HepG2 (cell line): ENCODE measurements around the gene SLC9C2. TPM values are rescaled to one million over a fixed set of nuclear protein-coding genes. Genes with fewer than 3 reads are reported as not detected.
A peak's percentile ranks its signal among the peaks of the same experiment; 100 is the strongest.

ENCODE experiments used
- FOXK1 ChIP-seq: sonication (generic); formaldehyde crosslinking; IDR thresholded peaks from 2 replicates; pipeline ENCODE4 v1.4.0; 2020; ENCODE audit warnings: low read depth, missing genetic modification reagents, borderline replicate concordance
- HBP1 ChIP-seq: IDR thresholded peaks from 2 replicates; pipeline ENCODE4 v1.6.1; 2016; ENCODE audit warnings: low read depth, control low read depth
- KMT2B ChIP-seq: IDR thresholded peaks from 2 replicates; pipeline ENCODE4 v1.6.1; 2016; ENCODE audit warnings: missing genetic modification reagents, missing compliant biosample characterization
- MAFF ChIP-seq: IDR thresholded peaks from 2 replicates; pipeline ENCODE4 v1.6.1; 2011; ENCODE audit warnings: low read depth, low read length, improper control_type of control experiment
- MAFK ChIP-seq, 2 experiments: IDR thresholded peaks in 1 of 2; conservative IDR thresholded peaks in 1 of 2; 2 replicates each; pipeline ENCODE4 v1.6.1; 2011; ENCODE audit warnings: improper control_type of control experiment in 2 of 2, low read length in 2 of 2
- MYPOP ChIP-seq: sonication (generic); formaldehyde crosslinking; IDR thresholded peaks from 2 replicates; pipeline ENCODE4 v1.8.1; 2023; ENCODE audit warnings: mild to moderate bottlenecking, moderate library complexity, missing genetic modification reagents
- TEAD3 ChIP-seq: optimal IDR thresholded peaks from 2 replicates; pipeline ENCODE3; 2016; ENCODE audit warnings: borderline replicate concordance
- TRIM24 ChIP-seq: sonication (generic); formaldehyde crosslinking; IDR thresholded peaks from 2 replicates; pipeline ENCODE4 v1.8.0; 2022; ENCODE audit warnings: mild to moderate bottlenecking, missing genetic modification reagents
- ZBTB7A ChIP-seq: sonication (generic); formaldehyde crosslinking; IDR thresholded peaks from 2 replicates; pipeline ENCODE4 v1.8.0; 2022; ENCODE audit warnings: mild to moderate bottlenecking, missing genetic modification reagents
- ZNF17 ChIP-seq: sonication (generic); formaldehyde crosslinking; IDR thresholded peaks from 2 replicates; pipeline ENCODE4 v1.5.0; 2020; ENCODE audit warnings: mild to moderate bottlenecking, missing genetic modification reagents
- ZNF30 ChIP-seq: sonication (generic); formaldehyde crosslinking; IDR thresholded peaks from 2 replicates; pipeline ENCODE4 v1.5.0; 2020; ENCODE audit warnings: mild to moderate bottlenecking, missing genetic modification reagents
- ZNF512 ChIP-seq: sonication (generic); formaldehyde crosslinking; IDR thresholded peaks from 2 replicates; pipeline ENCODE4 v1.4.0; 2020; ENCODE audit warnings: mild to moderate bottlenecking, missing genetic modification reagents
- ZNF589 ChIP-seq: sonication (generic); formaldehyde crosslinking; conservative IDR thresholded peaks from 2 replicates; pipeline ENCODE4 v1.8.0; 2022; ENCODE audit warnings: mild to moderate bottlenecking, moderate library complexity, missing genetic modification reagents
- ZNF605 ChIP-seq: sonication (generic); formaldehyde crosslinking; IDR thresholded peaks from 2 replicates; pipeline ENCODE4 v1.8.0; 2022; ENCODE audit warnings: mild to moderate bottlenecking, missing genetic modification reagents
- ZNF790 ChIP-seq: sonication (generic); formaldehyde crosslinking; IDR thresholded peaks from 2 replicates; pipeline ENCODE4 v1.8.0; 2022; ENCODE audit warnings: missing genetic modification reagents, mild to moderate bottlenecking, borderline replicate concordance
- ZNF879 ChIP-seq: sonication (generic); formaldehyde crosslinking; IDR thresholded peaks from 2 replicates; pipeline ENCODE4 v1.8.1; 2023; ENCODE audit warnings: missing genetic modification reagents
- polyA plus RNA-seq, 8 experiments: library from polyadenylated mRNA; depleted of rRNA in 3 of 8; stranded (reverse) in 7 of 8; unstranded in 1 of 8; fragments of >200 nt; fragmentation: Illumina TruSeq in 4 of 8; extraction: Trizol in 4 of 8; gene quantifications; 2 replicates each; pipeline versions ENCODE4 v1.2.1 to v1.2.3, GENCODE V29; 2011 to 2016; ENCODE audit warnings: low read depth in 4 of 8, missing spikeins in 1 of 8, mixed read lengths in 1 of 8; ENCODE audit not compliant: insufficient read depth in 1 of 8
- total RNA-seq, 5 experiments: library from RNA; depleted of rRNA; stranded (reverse); fragments of >200 nt; fragmentation: Illumina TruSeq; extraction: Trizol; gene quantifications; 2 replicates each; pipeline ENCODE4 v1.2.3, GENCODE V29; 2016; ENCODE audit warnings: low read depth in 1 of 5
- TF ChIP-seq, protein P1 (sequence below), 2 experiments: fragments of 450-650 bp in 1 of 2; sonication (generic) in 1 of 2; formaldehyde crosslinking in 1 of 2; IDR thresholded peaks; 2 replicates each; pipeline versions ENCODE4 v1.6.1 to v1.8.0; 2016 to 2022; ENCODE audit warnings: antibody characterized with exemption in 1 of 2, mild to moderate bottlenecking in 1 of 2, missing genetic modification reagents in 1 of 2

Gene SLC9C2
- total and polyA plus RNA-seq, 2 of the 13 experiments (the other 11 are each of a cell fraction or from before 2014, with no cell fraction given) = 0.03 TPM; not detected in 1

DNA sequence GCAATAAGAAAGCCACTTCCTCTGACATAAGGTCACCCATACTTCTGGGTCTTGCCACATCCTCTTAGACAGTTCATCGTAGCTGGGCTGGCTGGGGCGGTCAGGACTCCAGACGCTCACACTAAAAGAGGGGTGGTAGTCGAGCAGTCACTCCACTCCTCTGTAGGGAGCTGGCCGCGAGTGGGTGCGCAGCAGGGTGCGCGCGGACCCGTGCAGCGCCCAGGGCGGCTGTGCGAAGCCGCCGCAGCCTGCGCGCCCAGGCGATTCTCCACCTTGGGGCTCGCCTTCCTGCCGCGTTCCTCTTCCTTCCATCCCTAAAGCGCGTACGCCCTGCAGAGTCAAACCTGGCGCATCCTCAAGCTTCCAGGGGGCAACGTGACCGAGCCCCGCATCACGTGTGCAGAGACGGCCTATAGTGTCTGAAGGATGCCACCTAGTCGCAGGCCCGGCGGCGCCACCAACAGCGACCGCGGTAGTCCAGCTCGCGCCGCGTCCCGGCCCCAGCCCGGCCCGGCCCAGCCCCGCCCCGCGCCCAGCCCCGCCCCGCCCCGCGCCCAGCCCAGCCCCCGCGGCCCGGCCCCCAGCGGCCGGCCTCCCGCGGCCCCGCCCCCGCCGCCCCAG lies 126.1 kb downstream of the SLC9C2 start (continued):
- TF ChIP-seq, protein P1, sequence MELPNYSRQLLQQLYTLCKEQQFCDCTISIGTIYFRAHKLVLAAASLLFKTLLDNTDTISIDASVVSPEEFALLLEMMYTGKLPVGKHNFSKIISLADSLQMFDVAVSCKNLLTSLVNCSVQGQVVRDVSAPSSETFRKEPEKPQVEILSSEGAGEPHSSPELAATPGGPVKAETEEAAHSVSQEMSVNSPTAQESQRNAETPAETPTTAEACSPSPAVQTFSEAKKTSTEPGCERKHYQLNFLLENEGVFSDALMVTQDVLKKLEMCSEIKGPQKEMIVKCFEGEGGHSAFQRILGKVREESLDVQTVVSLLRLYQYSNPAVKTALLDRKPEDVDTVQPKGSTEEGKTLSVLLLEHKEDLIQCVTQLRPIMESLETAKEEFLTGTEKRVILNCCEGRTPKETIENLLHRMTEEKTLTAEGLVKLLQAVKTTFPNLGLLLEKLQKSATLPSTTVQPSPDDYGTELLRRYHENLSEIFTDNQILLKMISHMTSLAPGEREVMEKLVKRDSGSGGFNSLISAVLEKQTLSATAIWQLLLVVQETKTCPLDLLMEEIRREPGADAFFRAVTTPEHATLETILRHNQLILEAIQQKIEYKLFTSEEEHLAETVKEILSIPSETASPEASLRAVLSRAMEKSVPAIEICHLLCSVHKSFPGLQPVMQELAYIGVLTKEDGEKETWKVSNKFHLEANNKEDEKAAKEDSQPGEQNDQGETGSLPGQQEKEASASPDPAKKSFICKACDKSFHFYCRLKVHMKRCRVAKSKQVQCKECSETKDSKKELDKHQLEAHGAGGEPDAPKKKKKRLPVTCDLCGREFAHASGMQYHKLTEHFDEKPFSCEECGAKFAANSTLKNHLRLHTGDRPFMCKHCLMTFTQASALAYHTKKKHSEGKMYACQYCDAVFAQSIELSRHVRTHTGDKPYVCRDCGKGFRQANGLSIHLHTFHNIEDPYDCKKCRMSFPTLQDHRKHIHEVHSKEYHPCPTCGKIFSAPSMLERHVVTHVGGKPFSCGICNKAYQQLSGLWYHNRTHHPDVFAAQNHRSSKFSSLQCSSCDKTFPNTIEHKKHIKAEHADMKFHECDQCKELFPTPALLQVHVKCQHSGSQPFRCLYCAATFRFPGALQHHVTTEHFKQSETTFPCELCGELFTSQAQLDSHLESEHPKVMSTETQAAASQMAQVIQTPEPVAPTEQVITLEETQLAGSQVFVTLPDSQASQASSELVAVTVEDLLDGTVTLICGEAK (IDR thresholded peaks at IDR 0.05) = no peak
- TF ChIP-seq, protein P1 (CRISPR knock-in tag; IDR thresholded peaks at IDR 0.05) = no peak; the same call in 1 of the 2 replicates
- TF ChIP-seq FOXK1 (no peak), MAFF (no peak), TRIM24 (CRISPR knock-in tag) (no peak), ZNF17 (CRISPR knock-in tag) (no peak), MAFK (conservative IDR thresholded peaks at IDR 0.05 in 1 of 2, IDR thresholded peaks at IDR 0.05 in 1 of 2; ENCODE audit: low read length in 2 of 2) (no peak), ZNF30 (CRISPR knock-in tag) (no peak), TEAD3 (CRISPR knock-in tag) (peak; percentile 26), ZBTB7A (CRISPR knock-in tag) (no peak), MYPOP (CRISPR knock-in tag) (peak; percentile 79), KMT2B (CRISPR knock-in tag) (no peak; the same call in 1 of the 2 replicates), ZNF589 (CRISPR knock-in tag) (no peak), ZNF512 (CRISPR knock-in tag) (no peak), ZNF879 (CRISPR knock-in tag) (no peak), HBP1 (no peak), ZNF605 (CRISPR knock-in tag) (0 out of 2 replicates have a peak, but pooled peaks have one; percentile 7), ZNF790 (CRISPR knock-in tag) (no peak)
